Tibial artery (tissue), 4 donors: ENCODE results near the gene GHITM.
"Not testable (repeated sequence)": the region's sequence is repeated elsewhere in the genome, so short reads cannot be mapped to it uniquely, and the experiment has no call there.

Experiments used
- DNase-seq, 2 donors: peaks; one replicate each; pipeline ENCODE4 v3.0.0-alpha.2; 2019
- H3K27ac ChIP-seq, 2 donors: fragments of 200-600 bp; sonication (generic) in 1 of 2; 1 replicate in 1 of 2; 2 replicates in 1 of 2; pipeline ENCODE4 v1.5.1; 2018 to 2019; ENCODE audit warnings: mild to moderate bottlenecking in 1 of 2
- H3K27me3 ChIP-seq, 2 donors: fragments of 200-600 bp; sonication (generic) in 1 of 2; one replicate each; pipeline versions ENCODE4 v1.5.1 to v1.6.0; 2016 to 2019
- H3K36me3 ChIP-seq, 3 donors: fragments of 200-600 bp; sonication (generic) in 2 of 3; one replicate each; pipeline ENCODE4 v1.5.1; 2016 to 2019; ENCODE audit warnings: mild to moderate bottlenecking in 2 of 3
- H3K4me1 ChIP-seq, 4 donors: fragments of 200-600 bp; sonication (generic) in 2 of 4; 1 replicate in 3 of 4; 2 replicates in 1 of 4; pipeline ENCODE4 v1.5.1; 2016 to 2019
- H3K4me3 ChIP-seq, 2 donors: fragments of 200-600 bp; sonication (generic) in 1 of 2; 1 replicate in 1 of 2; 2 replicates in 1 of 2; pipeline ENCODE4 v1.5.1; 2018 to 2019; ENCODE audit warnings: mild to moderate bottlenecking in 2 of 2
- H3K9me3 ChIP-seq, 3 donors: fragments of 200-600 bp; sonication (generic) in 1 of 3; one replicate each; pipeline ENCODE4 v1.5.1; 2016 to 2019
- intact Hi-C: fragments of 100-400 bp; cut with DNase I; formaldehyde crosslinking; loops from one replicate; pipeline ENCODE4 v1.15.0; 2023; ENCODE audit warnings: low total_unique reads
- TF ChIP-seq, protein P1 (sequence below), 2 experiments: fragments of 200-600 bp in 1 of 2; fragments of 450-650 bp in 1 of 2; IDR thresholded peaks; one replicate each; pipeline ENCODE4 v1.5.1; 2017 to 2019; ENCODE audit warnings: antibody characterized with exemption in 2 of 2, mild to moderate bottlenecking in 1 of 2, moderate library complexity in 1 of 2

GHITM gene

DNA sequence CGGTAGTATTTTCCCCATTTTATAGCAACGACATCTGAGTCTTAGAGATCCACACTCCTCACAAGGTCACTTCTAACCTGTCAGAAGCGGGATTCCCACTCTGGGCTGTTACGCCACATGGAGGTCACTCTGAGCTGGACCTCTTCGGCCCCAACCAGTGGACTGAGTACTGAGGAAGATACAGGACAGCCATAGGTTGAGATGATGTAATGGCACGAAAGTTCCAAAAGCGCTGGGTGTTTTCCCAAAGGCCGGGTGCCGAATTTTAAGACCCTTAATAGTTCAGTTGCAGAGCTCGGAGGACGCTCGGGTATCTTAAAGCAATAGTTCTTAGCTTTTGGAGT is 699 bp downstream of the GHITM start:
- peaks cover 24 to 31% (median 27%) of the 10 kb centered on the region in 3 donors for H3K36me3 ChIP-seq
- DNase-seq, result no peak
- H3K4me3 ChIP-seq, result peak overlapping the region; percentile 76 to 83
- intact Hi-C loops, result no loop called here
- H3K27ac ChIP-seq, result peak overlapping the region; percentile 89 to 96
- H3K9me3 ChIP-seq, result no peaks in the 10 kb centered on the region
- H3K27me3 ChIP-seq, result no peaks in the 10 kb centered on the region
- H3K4me1 ChIP-seq, result peaks cover 0 to 18% (median 14%) of the 10 kb centered on the region in 4 donors
- TF ChIP-seq, protein P1, sequence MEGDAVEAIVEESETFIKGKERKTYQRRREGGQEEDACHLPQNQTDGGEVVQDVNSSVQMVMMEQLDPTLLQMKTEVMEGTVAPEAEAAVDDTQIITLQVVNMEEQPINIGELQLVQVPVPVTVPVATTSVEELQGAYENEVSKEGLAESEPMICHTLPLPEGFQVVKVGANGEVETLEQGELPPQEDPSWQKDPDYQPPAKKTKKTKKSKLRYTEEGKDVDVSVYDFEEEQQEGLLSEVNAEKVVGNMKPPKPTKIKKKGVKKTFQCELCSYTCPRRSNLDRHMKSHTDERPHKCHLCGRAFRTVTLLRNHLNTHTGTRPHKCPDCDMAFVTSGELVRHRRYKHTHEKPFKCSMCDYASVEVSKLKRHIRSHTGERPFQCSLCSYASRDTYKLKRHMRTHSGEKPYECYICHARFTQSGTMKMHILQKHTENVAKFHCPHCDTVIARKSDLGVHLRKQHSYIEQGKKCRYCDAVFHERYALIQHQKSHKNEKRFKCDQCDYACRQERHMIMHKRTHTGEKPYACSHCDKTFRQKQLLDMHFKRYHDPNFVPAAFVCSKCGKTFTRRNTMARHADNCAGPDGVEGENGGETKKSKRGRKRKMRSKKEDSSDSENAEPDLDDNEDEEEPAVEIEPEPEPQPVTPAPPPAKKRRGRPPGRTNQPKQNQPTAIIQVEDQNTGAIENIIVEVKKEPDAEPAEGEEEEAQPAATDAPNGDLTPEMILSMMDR (IDR thresholded peaks at IDR 0.05), result no peak

DNA sequence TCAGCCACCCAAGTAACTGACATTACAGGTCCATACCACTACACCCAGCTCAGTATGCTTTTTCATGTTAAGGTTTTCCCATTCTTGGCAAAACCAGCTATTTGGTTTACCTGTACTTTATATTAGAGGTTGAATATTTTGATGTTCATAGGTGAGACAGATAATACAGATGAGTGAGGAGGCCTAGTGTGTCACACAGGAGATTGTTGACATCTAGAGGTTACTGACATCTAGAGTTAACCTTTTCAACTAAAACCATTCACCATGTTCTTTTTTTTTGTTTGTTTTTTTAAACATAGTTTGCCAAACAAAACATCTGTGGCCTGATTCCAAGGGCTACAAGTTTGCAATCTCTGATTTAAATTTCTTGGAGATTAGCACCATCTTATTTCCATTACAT is 8.0 kb downstream of the GHITM start:
- peaks cover 89 to 92% (median 91%) of the 10 kb centered on the region in 3 donors for H3K36me3 ChIP-seq

DNA sequence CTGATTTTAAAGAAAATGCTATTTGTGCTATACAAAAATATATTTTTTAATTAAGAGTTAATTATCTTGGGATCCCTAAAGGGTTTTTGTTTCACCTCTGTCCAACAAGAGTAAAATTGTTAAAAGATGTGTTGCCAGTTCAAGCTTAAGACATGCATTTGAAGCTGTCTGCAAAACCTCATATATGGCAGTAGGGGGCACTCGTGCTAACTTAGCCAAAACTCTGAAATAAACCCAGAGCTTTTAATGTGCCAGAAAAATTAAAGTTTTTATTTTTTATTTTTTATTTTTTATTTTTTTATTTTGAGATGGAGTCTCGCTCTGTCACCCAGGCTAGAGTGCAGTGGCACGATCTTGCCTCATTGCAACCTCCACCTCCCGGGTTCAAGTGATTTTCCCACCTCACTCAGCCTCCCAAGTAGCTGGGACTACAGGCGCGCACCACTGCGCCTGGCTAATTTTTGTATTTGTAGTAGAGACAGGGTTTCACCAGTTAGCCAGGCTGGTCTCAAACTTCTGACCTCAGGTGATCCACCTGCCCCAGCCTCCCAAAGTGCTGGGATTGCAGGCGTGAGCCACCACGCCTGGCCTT is 8.8 kb downstream of the GHITM start:
- H3K27me3 ChIP-seq, H3K27ac ChIP-seq, DNase-seq, H3K4me3 ChIP-seq, H3K9me3 ChIP-seq, H3K4me1 ChIP-seq, intact Hi-C loops: not testable (repeated sequence)
- TF ChIP-seq, protein P1 (IDR thresholded peaks at IDR 0.05), result peak; percentile 37 to 48
- peaks cover 89 to 94% (median 92%) of the 10 kb centered on the region in 3 donors for H3K36me3 ChIP-seq

More for the DNA sequence above, 8.0 kb downstream of the GHITM start:
- intact Hi-C loops, result no loop called here
- TF ChIP-seq, protein P1 (IDR thresholded peaks at IDR 0.05), result no peak
- H3K4me3 ChIP-seq, result no peak overlapping the region
- H3K9me3 ChIP-seq, result no peaks in the 10 kb centered on the region
- H3K4me1 ChIP-seq, result no peaks in the 10 kb centered on the region
- no peak overlapping the region for H3K27ac ChIP-seq
- no peak for DNase-seq
- no peaks in the 10 kb centered on the region for H3K27me3 ChIP-seq

DNA sequence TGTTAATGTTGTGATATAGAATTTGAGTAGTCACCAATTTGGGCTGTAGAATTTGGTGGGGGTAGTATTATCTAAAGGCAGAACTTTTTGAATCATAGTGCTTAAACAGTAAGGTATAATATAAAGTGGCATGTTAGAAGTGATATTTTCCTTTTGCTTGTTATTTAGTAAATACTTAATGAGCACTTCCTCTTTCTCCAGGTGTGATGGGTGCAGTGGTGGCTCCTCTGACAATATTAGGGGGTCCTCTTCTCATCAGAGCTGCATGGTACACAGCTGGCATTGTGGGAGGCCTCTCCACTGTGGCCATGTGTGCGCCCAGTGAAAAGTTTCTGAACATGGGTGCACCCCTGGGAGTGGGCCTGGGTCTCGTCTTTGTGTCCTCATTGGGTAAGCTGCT is 10.5 kb downstream of the GHITM start:
- Histone ChIP-seq H3K9me3 (no peaks in the 10 kb centered on the region), H3K27me3 (no peaks in the 10 kb centered on the region), H3K4me1 (no peaks in the 10 kb centered on the region), H3K4me3 (no peak overlapping the region), H3K36me3 (peaks cover 89 to 92% (median 91%) of the 10 kb centered on the region in 3 donors), H3K27ac (no peak overlapping the region)
- intact Hi-C loops, result no loop called here
- TF ChIP-seq, protein P1 (IDR thresholded peaks at IDR 0.05), result no peak
- DNase-seq, result no peak

DNA sequence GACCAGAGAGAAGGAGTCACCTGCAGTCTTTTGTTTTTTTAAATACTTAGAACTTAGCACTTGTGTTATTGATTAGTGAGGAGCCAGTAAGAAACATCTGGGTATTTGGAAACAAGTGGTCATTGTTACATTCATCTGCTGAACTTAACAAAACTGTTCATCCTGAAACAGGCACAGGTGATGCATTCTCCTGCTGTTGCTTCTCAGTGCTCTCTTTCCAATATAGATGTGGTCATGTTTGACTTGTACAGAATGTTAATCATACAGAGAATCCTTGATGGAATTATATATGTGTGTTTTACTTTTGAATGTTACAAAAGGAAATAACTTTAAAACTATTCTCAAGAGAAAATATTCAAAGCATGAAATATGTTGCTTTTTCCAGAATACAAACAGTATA is 13.5 kb downstream of the GHITM start:
- H3K27ac ChIP-seq, result no peak overlapping the region
- no peak for DNase-seq
- no peaks in the 10 kb centered on the region for H3K27me3 ChIP-seq
- intact Hi-C loops, result no loop called here
- H3K9me3 ChIP-seq, result no peaks in the 10 kb centered on the region
- H3K4me3 ChIP-seq, result no peak overlapping the region
- TF ChIP-seq, protein P1 (IDR thresholded peaks at IDR 0.05), result no peak
- peaks cover 68 to 70% (median 69%) of the 10 kb centered on the region in 3 donors for H3K36me3 ChIP-seq
- no peaks in the 10 kb centered on the region for H3K4me1 ChIP-seq

- DNase-seq, result no peak
- no peaks in the 10 kb centered on the region for H3K27me3 ChIP-seq
- H3K36me3 ChIP-seq, result peaks cover 44 to 46% (median 46%) of the 10 kb centered on the region in 3 donors
- no peak overlapping the region for H3K4me3 ChIP-seq
- TF ChIP-seq, protein P1 (IDR thresholded peaks at IDR 0.05), result no peak
- H3K9me3 ChIP-seq, result no peaks in the 10 kb centered on the region
- H3K27ac ChIP-seq, result no peak overlapping the region
- intact Hi-C loops, result no loop called here
- H3K4me1 ChIP-seq, result no peaks in the 10 kb centered on the region
Observed at GRCh38 chr10:84155521-84155920, 16.2 kb downstream of the GHITM start.
